CD14-positive monocyte (primary cell): ENCODE results near the gene RANBP6. TPM values are rescaled to one million over a fixed set of nuclear protein-coding genes. Genes with fewer than 3 reads are reported as not detected.

ENCODE experiments used
- DNase-seq, 3 donors: peaks; one replicate each; pipeline ENCODE4 v3.0.0-alpha.2; 2011 to 2022
- H2AFZ ChIP-seq: 2 replicates; pipeline ENCODE4 v1.6.0; 2012; ENCODE audit warnings: mild to moderate bottlenecking, low read depth, low read length, inconsistent platforms; ENCODE audit not compliant: insufficient read depth, poor library complexity, severe bottlenecking
- H3K27ac ChIP-seq, 2 donors: 1 replicate in 1 of 2; 2 replicates in 1 of 2; pipeline ENCODE4 v1.5.1; 2012 to 2013; ENCODE audit warnings: low read length in 2 of 2, control low read depth in 1 of 2, inconsistent platforms in 1 of 2, low read depth in 1 of 2, mild to moderate bottlenecking in 1 of 2
- H3K27me3 ChIP-seq, 2 donors: one replicate each; pipeline versions ENCODE4 v1.6.0 to v1.6.1; 2011 to 2013; ENCODE audit warnings: low read length in 2 of 2; ENCODE audit not compliant: control insufficient read depth in 2 of 2, insufficient read depth in 2 of 2
- H3K36me3 ChIP-seq, 2 donors: replicated peaks in 1 of 2; 1 replicate in 1 of 2; 2 replicates in 1 of 2; pipeline versions ENCODE4 v1.5.1 to v1.6.1; 2012 to 2013; ENCODE audit warnings: low read length in 2 of 2, control low read depth in 1 of 2, inconsistent platforms in 1 of 2, mild to moderate bottlenecking in 1 of 2; ENCODE audit not compliant: insufficient read depth in 2 of 2, control insufficient read depth in 1 of 2
- H3K4me1 ChIP-seq, 2 donors: 1 replicate in 1 of 2; 2 replicates in 1 of 2; pipeline versions ENCODE4 v1.5.1 to v1.6.1; 2012 to 2013; ENCODE audit warnings: low read length in 2 of 2, control low read depth in 1 of 2, inconsistent platforms in 1 of 2, mild to moderate bottlenecking in 1 of 2, moderate library complexity in 1 of 2; ENCODE audit not compliant: insufficient read depth in 2 of 2, control insufficient read depth in 1 of 2
- H3K4me2 ChIP-seq: replicated peaks from 2 replicates; pipeline ENCODE3; 2012; ENCODE audit warnings: low read length, moderate library complexity, mild to moderate bottlenecking; ENCODE audit not compliant: poor library complexity, severe bottlenecking; ENCODE audit errors: extremely low read depth
- H3K4me3 ChIP-seq, 3 experiments: fragments of 200-600 bp in 1 of 3; sonication (generic) in 1 of 3; replicated peaks in 1 of 3; 1 replicate in 2 of 3; 2 replicates in 1 of 3; pipeline ENCODE4 v1.5.1; 2011 to 2013; ENCODE audit warnings: low read length in 3 of 3, mild to moderate bottlenecking in 3 of 3, control low read depth in 2 of 3, low read depth in 2 of 3, inconsistent platforms in 1 of 3, moderate library complexity in 1 of 3
- H3K79me2 ChIP-seq: 2 replicates; pipeline ENCODE4 v1.6.0; 2012; ENCODE audit warnings: mild to moderate bottlenecking, control low read depth, inconsistent platforms, low read length, moderate library complexity; ENCODE audit not compliant: insufficient read depth
- H3K9ac ChIP-seq: 2 replicates; pipeline ENCODE4 v1.6.0; 2017; ENCODE audit warnings: low read length, mild to moderate bottlenecking; ENCODE audit not compliant: insufficient read depth, poor library complexity, severe bottlenecking
- H3K9me3 ChIP-seq, 2 donors: replicated peaks in 1 of 2; 1 replicate in 1 of 2; 2 replicates in 1 of 2; pipeline versions ENCODE4 v1.5.1 to v1.6.1; 2012 to 2013; ENCODE audit warnings: low read length in 2 of 2, control low read depth in 1 of 2; ENCODE audit not compliant: control insufficient read depth in 1 of 2, insufficient read depth in 1 of 2
- H4K20me1 ChIP-seq: 2 replicates; pipeline ENCODE4 v1.6.0; 2012; ENCODE audit warnings: mild to moderate bottlenecking, low read length, control low read depth, moderate library complexity; ENCODE audit not compliant: insufficient read depth
- H3K27ac Mint-ChIP-seq, 7 donors: one replicate each; pipeline ENCODE4 v1.8.0; 2020; ENCODE audit warnings: mild to moderate bottlenecking in 7 of 7, mixed read lengths in 7 of 7, moderate library complexity in 6 of 7, inconsistent platforms in 2 of 7
- H3K27me3 Mint-ChIP-seq, 3 donors: one replicate each; pipeline ENCODE4 v1.8.0; 2021 to 2022; ENCODE audit warnings: low read depth in 3 of 3, mild to moderate bottlenecking in 3 of 3, mixed read lengths in 3 of 3, moderate library complexity in 3 of 3, inconsistent platforms in 1 of 3
- H3K36me3 Mint-ChIP-seq, 2 donors: one replicate each; pipeline ENCODE4 v1.8.0; 2020; ENCODE audit warnings: mixed read lengths in 2 of 2, inconsistent platforms in 1 of 2, mild to moderate bottlenecking in 1 of 2
- H3K4me1 Mint-ChIP-seq: one replicate; pipeline ENCODE4 v1.8.0; 2020; ENCODE audit warnings: mild to moderate bottlenecking, mixed read lengths
- H3K4me3 Mint-ChIP-seq, 2 donors: one replicate each; pipeline ENCODE4 v1.8.0; 2020; ENCODE audit warnings: mild to moderate bottlenecking in 2 of 2, mixed read lengths in 2 of 2, moderate library complexity in 1 of 2
- H3K9me3 Mint-ChIP-seq, 7 donors: one replicate each; pipeline ENCODE4 v1.8.0; 2020 to 2022; ENCODE audit warnings: mixed read lengths in 7 of 7, mild to moderate bottlenecking in 6 of 7, moderate library complexity in 6 of 7, inconsistent platforms in 2 of 7
- WGBS: methylation state at CpG from one replicate; pipeline ENCODE4 v1.1.5; 2013; ENCODE audit warnings: missing lambda C conversion rate; ENCODE audit not compliant: insufficient coverage; 5-methylcytosine and 5-hydroxymethylcytosine counted together
- intact Hi-C, 2 donors: fragments of 100-400 bp; cut with micrococcal nuclease; formaldehyde crosslinking; loops; one replicate each; pipeline versions ENCODE4 v1.15.0 to v1.15.1; 2023
- polyA plus RNA-seq, 3 donors: library from polyadenylated mRNA; depleted of rRNA in 1 of 3; unstranded in 2 of 3; stranded (reverse) in 1 of 3; fragments of 300-500 nt in 2 of 3; fragments of >200 nt in 1 of 3; fragmentation: Illumina TruSeq in 2 of 3; gene quantifications; 1 replicate in 2 of 3; 2 replicates in 1 of 3; pipeline ENCODE4 v1.2.3, GENCODE V29; 2012 to 2021
- TF ChIP-seq, protein P1 (sequence below): fragments of 200-600 bp; IDR thresholded peaks from one replicate; pipeline ENCODE4 v1.8.0; 2022; ENCODE audit warnings: antibody characterized with exemption, mild to moderate bottlenecking

RANBP6 gene
- polyA plus RNA-seq, 3 donors = 6.1 to 16.0 (median 15.7) TPM

DNA sequence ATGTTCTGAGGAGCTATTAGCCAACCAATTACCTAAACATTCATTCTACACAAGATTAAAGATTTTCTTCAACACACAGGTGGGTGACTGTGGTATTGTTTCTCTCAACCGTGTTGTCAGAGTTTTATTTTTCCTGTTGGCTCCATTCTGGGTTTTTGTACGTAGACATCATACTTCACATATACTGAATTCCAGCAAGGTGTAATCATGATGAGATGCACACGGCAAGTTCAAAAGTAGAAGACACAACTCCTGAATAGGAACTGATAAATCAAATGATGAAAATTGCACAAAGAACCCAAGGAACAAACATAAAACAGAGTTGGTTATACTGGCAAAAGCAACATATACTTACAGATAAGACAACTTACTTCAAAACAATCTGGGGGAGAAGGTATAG lies 40.2 kb upstream of the RANBP6 start:
- Mint-ChIP-seq H3K27ac (no peak overlapping the region), H3K4me1 (peaks cover 4% of the 10 kb centered on the region), H3K27me3 (peaks cover 0 to 7% (median 3%) of the 10 kb centered on the region in 3 donors), H3K36me3 (no peaks in the 10 kb centered on the region), H3K4me3 (no peak overlapping the region), H3K9me3 (peaks cover 0 to 6% (median 4%) of the 10 kb centered on the region in 7 donors)
- no peak for DNase-seq
- no peaks in the 10 kb centered on the region for H3K27me3 ChIP-seq
- no peak overlapping the region for H3K4me3 ChIP-seq
- H2AFZ ChIP-seq = no peak overlapping the region
- no peaks in the 10 kb centered on the region for H3K36me3 ChIP-seq
- no peaks in the 10 kb centered on the region for H3K9me3 ChIP-seq
- no peak overlapping the region for H3K4me2 ChIP-seq
- H3K27ac ChIP-seq = no peak overlapping the region
- H3K79me2 ChIP-seq = no peaks in the 10 kb centered on the region
- TF ChIP-seq, protein P1, sequence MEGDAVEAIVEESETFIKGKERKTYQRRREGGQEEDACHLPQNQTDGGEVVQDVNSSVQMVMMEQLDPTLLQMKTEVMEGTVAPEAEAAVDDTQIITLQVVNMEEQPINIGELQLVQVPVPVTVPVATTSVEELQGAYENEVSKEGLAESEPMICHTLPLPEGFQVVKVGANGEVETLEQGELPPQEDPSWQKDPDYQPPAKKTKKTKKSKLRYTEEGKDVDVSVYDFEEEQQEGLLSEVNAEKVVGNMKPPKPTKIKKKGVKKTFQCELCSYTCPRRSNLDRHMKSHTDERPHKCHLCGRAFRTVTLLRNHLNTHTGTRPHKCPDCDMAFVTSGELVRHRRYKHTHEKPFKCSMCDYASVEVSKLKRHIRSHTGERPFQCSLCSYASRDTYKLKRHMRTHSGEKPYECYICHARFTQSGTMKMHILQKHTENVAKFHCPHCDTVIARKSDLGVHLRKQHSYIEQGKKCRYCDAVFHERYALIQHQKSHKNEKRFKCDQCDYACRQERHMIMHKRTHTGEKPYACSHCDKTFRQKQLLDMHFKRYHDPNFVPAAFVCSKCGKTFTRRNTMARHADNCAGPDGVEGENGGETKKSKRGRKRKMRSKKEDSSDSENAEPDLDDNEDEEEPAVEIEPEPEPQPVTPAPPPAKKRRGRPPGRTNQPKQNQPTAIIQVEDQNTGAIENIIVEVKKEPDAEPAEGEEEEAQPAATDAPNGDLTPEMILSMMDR = no peak
- no peaks in the 10 kb centered on the region for H4K20me1 ChIP-seq
- no CpG with 5 or more reads among the region's 3 CpGs for WGBS
- H3K9ac ChIP-seq = no peak overlapping the region
- intact Hi-C loops = loop anchor here in 1 of 2 donors (10.0 kb wide), 1 partner anchor 171 kb away; no protein-coding TSS in a partner anchor
- H3K4me1 ChIP-seq = no peaks in the 10 kb centered on the region

DNA sequence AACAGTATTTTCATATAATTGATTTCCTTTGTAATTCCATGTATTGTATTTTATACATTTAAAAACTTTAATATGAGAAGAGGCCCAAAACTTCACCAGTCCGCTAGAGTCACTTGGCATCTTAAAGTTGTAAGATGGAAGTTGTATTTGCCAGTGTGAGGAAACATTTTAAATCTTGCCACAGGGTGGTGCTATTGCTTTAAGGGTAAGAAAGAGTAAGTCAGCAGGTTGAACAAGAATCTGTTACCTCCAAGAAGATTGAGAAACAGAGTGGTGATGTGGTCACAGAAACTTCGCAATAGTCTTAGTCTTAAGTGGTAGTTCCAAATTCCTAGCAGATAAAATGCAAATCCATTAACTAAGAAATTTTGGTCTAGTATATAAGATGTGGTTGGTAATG lies 39.8 kb upstream of the RANBP6 start:
- H3K27ac ChIP-seq = no peak overlapping the region
- H3K36me3 ChIP-seq = no peaks in the 10 kb centered on the region
- no peaks in the 10 kb centered on the region for H3K4me1 ChIP-seq
- no peak overlapping the region for H2AFZ ChIP-seq
- WGBS = 10% methylated on average over 2 of the region's 2 CpGs
- DNase-seq = peak; percentile 74 to 78 (median 77)
- H3K4me3 ChIP-seq = no peak overlapping the region
- peaks cover 0 to 6% (median 4%) of the 10 kb centered on the region in 7 donors for H3K9me3 Mint-ChIP-seq
- H3K4me3 Mint-ChIP-seq = no peak overlapping the region
- H4K20me1 ChIP-seq = no peaks in the 10 kb centered on the region
- no peak overlapping the region for H3K4me2 ChIP-seq
- H3K27ac Mint-ChIP-seq = no peak overlapping the region
- no peaks in the 10 kb centered on the region for H3K27me3 ChIP-seq
- no peaks in the 10 kb centered on the region for H3K79me2 ChIP-seq
- peaks cover 0 to 6% (median 2%) of the 10 kb centered on the region in 3 donors for H3K27me3 Mint-ChIP-seq
- intact Hi-C loops = loop anchor here in 1 of 2 donors (10.0 kb wide), 1 partner anchor 170 kb away; no protein-coding TSS in a partner anchor
- TF ChIP-seq, protein P1 = peak; percentile 60
- no peaks in the 10 kb centered on the region for H3K9me3 ChIP-seq
- H3K9ac ChIP-seq = no peak overlapping the region
- peaks cover 4% of the 10 kb centered on the region for H3K4me1 Mint-ChIP-seq
- no peaks in the 10 kb centered on the region for H3K36me3 Mint-ChIP-seq
